Measurements from ENCODE around the gene RPS6KA5. TPM values are rescaled to one million over a fixed set of nuclear protein-coding genes. Genes with fewer than 3 reads are reported as not detected.
"Not testable (repeated sequence)": the region's sequence is repeated elsewhere in the genome, so short reads cannot be mapped to it uniquely, and the experiment has no call there.

The RPS6KA5 gene
- total RNA-seq, 2 experiments from 2014 or later, result 48.1 to 58.2 TPM

- ATAC-seq (no peak), DNase-seq (no peak)
- CTCF ChIA-PET, result no interaction called here
- Mint-ChIP-seq H3K36me3 (peaks cover 8% of the 10 kb centered on the region), H3K27ac (peak overlapping the region; percentile 20), H3K27me3 (no peaks in the 10 kb centered on the region), H3K9me3 (ENCODE audit: low read depth) (no peaks in the 10 kb centered on the region), H3K4me1 (peaks cover 24% of the 10 kb centered on the region), H3K4me3 (no peak overlapping the region)
These were observed 28.3 kb upstream of the RPS6KA5 start for GRCh38 chr14:91088585-91089235.

- not testable (repeated sequence) for H3K4me3 Mint-ChIP-seq, DNase-seq
These were observed 27.0 kb upstream of the RPS6KA5 start for GRCh38 chr14:91087470-91087869.

GRCh38 chr14:91084516-91084915, 24.1 kb upstream of the RPS6KA5 start:
- Mint-ChIP-seq H3K27ac (no peak overlapping the region), H3K36me3 (peaks cover 28% of the 10 kb centered on the region), H3K4me3 (no peak overlapping the region), H3K27me3 (no peaks in the 10 kb centered on the region), H3K9me3 (ENCODE audit: low read depth) (no peaks in the 10 kb centered on the region), H3K4me1 (peaks cover 27% of the 10 kb centered on the region)
- CTCF ChIA-PET, result interaction anchor here (0.8 to 1.5 kb wide), 3 partner anchors 16 to 182 kb away, joined by 3 to 4 read pairs (median 4); no protein-coding TSS in a partner anchor
- ATAC-seq, result no peak
- DNase-seq, result no peak

More at GRCh38 chr14:91087470-91087869, 27.0 kb upstream of the RPS6KA5 start:
- H3K9me3 Mint-ChIP-seq (ENCODE audit: low read depth); H3K27ac Mint-ChIP-seq; CTCF ChIA-PET; H3K27me3 Mint-ChIP-seq; ATAC-seq: not testable (repeated sequence)
- peaks cover 24% of the 10 kb centered on the region for H3K4me1 Mint-ChIP-seq
- H3K36me3 Mint-ChIP-seq, result peaks cover 12% of the 10 kb centered on the region

DNA sequence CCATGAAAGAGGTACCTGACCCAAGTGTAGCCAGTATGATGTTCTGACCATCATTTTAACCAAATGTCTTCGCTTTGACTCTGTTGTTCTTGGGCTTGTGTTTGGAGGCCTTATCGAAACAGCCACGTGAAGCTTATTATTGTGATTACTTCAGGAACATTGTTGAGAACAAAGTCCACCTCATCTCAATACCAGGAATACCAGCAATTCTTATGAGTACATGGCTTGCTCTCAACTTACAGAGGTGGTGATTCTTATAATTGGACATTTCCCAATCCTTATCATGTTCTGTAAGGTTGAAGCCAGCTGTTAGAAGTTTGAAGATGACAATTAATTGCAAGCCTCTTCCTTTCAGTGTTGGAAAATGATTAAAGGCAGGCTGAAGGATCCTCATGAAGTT, 21.8 kb upstream of the RPS6KA5 start:
- ATAC-seq, result no peak
- no peak overlapping the region for H3K27ac Mint-ChIP-seq
- H3K4me1 Mint-ChIP-seq, result peaks cover 39% of the 10 kb centered on the region

DNA sequence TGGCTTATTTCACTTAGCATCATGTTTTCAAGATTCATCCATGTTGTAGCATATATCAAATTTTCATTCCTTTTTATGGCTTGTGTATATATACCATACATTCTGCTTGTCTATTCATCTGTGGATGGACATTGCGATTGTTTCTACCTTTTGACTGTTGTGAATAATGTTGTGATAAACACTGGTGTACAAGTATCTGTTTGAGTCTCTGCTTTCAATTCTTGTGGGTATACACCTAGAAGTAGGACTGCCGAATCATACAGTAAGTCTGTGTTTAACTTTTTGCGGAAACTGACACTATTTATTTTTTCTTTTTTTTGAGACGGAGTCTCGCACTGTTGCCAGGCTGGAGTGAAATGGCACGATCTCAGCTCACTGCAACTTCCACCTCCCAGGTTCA, 19.6 kb upstream of the RPS6KA5 start:
- peaks cover 54% of the 10 kb centered on the region for H3K4me1 Mint-ChIP-seq
- ATAC-seq (no peak), DNase-seq (no peak)
- CTCF ChIA-PET, result interaction anchor here (1.0 kb wide), 2 partner anchors 20 to 27 kb away, joined by 3 to 4 read pairs; no protein-coding TSS in a partner anchor
- peaks cover 31% of the 10 kb centered on the region for H3K36me3 Mint-ChIP-seq
- no peak overlapping the region for H3K4me3 Mint-ChIP-seq
- peak overlapping the region; percentile 50 for H3K27ac Mint-ChIP-seq
- H3K27me3 Mint-ChIP-seq, result no peaks in the 10 kb centered on the region
- no peaks in the 10 kb centered on the region for H3K9me3 Mint-ChIP-seq (ENCODE audit: low read depth)

More for the DNA sequence above, 21.8 kb upstream of the RPS6KA5 start:
- CTCF ChIA-PET, result interaction anchor here (1.0 to 1.3 kb wide), 3 partner anchors 10 to 32 kb away, joined by 3 read pairs; no protein-coding TSS in a partner anchor
- H3K27me3 Mint-ChIP-seq, result no peaks in the 10 kb centered on the region
- H3K36me3 Mint-ChIP-seq, result peaks cover 30% of the 10 kb centered on the region
- no peak overlapping the region for H3K4me3 Mint-ChIP-seq
- no peaks in the 10 kb centered on the region for H3K9me3 Mint-ChIP-seq (ENCODE audit: low read depth)
- no peak for DNase-seq

DNA sequence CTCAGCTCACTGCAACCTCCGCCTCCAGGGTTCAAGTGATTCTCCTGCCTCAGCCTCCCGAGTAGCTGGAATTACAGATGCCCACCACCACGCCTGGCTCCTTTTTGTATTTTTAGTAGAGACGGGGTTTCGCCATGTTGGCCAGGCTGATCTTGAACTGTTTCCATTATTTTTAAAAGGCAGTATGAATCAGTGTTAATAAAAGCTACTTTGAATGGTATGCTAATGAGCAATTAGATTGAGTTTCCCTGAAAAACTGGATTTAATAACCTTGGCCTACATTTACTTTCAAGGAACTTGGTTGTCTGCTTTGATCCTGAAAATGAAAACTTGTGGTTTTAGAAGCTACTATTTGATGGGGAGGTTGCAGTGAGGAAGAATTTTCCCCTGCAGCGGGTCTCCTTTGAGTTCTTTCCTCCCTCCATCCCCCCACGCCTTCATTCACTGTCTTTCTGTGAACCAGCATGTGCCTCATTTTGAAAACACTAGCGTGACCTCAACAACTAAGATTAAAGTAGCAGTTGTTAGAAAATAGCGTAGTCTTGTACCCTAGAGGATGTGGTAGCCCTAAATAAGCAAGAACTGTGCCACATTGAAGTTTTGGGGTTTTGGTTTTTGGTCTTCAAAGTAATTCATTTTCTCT, 17.8 kb upstream of the RPS6KA5 start:
- Mint-ChIP-seq H3K4me3 (peak overlapping the region; percentile 50), H3K36me3 (peaks cover 27% of the 10 kb centered on the region), H3K4me1 (peaks cover 56% of the 10 kb centered on the region), H3K27ac (peak overlapping the region; percentile 99), H3K27me3 (no peaks in the 10 kb centered on the region), H3K9me3 (ENCODE audit: low read depth) (no peaks in the 10 kb centered on the region)
- peak; percentile 95 for ATAC-seq
- CTCF ChIA-PET, result interaction anchor here (0.8 to 2.0 kb wide), 9 partner anchors 10 to 80 kb away, joined by 3 to 17 read pairs (median 6); partner anchors contain the start of genes DGLUCY and RPS6KA5
- DNase-seq, result peak; percentile 81

DNA sequence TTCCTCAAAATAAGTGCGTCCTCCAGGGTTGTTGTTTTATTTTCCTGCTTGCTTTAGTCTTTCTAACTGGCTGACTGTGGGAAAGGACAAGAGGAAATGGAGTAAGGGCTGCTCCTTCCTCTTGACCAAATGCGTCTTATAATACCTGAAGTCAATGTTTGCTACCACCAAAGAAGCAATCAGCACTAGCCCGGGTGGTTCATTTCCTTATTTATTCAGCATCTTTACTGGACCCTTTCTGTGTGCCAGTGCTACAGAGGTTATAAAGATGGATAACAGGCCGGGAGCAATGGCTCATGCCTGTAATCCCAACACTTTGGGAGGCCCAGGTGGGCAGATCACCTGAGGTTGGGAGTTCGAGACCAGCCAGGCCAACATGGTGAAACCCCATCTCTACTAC, 15.1 kb upstream of the RPS6KA5 start:
- ATAC-seq (no peak), DNase-seq (no peak)
- no peak overlapping the region for H3K27ac Mint-ChIP-seq
- H3K9me3 Mint-ChIP-seq (ENCODE audit: low read depth), result peaks cover 2% of the 10 kb centered on the region
- peaks cover 56% of the 10 kb centered on the region for H3K4me1 Mint-ChIP-seq
- H3K27me3 Mint-ChIP-seq, result no peaks in the 10 kb centered on the region
- peaks cover 15% of the 10 kb centered on the region for H3K36me3 Mint-ChIP-seq
- H3K4me3 Mint-ChIP-seq, result no peak overlapping the region
- CTCF ChIA-PET, result interaction anchor here (1.6 kb wide), 1 partner anchor 10 kb away, joined by 6 read pairs; no protein-coding TSS in a partner anchor

DNA sequence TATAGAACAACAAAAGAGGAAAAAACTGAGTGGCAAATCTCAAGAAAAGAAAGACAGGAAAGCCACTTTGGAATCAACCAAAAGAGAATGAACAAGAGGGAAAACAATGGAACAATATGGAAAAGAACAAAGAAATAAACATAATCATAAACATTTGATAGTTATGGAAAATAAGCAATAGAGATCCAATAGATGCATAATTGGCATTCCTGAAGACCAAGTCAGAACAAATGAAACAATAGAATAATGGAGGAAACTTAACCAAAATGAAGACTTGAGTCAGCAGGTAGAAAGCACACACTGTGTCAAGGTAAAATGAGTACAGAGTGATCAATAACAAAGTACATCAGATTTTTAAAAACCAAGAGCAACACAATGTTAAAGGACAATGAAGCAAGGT, 10.1 kb upstream of the RPS6KA5 start:
- DNase-seq (no peak), ATAC-seq (no peak)
- H3K4me3 Mint-ChIP-seq, result no peak overlapping the region
- peaks cover 4% of the 10 kb centered on the region for H3K9me3 Mint-ChIP-seq (ENCODE audit: low read depth)
- H3K27ac Mint-ChIP-seq, result no peak overlapping the region
- H3K4me1 Mint-ChIP-seq, result peaks cover 55% of the 10 kb centered on the region
- CTCF ChIA-PET, result interaction anchor here (1.4 kb wide), 1 partner anchor 43 kb away, joined by 4 read pairs; the partner anchor contains the start of gene DGLUCY
- H3K36me3 Mint-ChIP-seq, result peaks cover 19% of the 10 kb centered on the region
- H3K27me3 Mint-ChIP-seq, result no peaks in the 10 kb centered on the region

DNA sequence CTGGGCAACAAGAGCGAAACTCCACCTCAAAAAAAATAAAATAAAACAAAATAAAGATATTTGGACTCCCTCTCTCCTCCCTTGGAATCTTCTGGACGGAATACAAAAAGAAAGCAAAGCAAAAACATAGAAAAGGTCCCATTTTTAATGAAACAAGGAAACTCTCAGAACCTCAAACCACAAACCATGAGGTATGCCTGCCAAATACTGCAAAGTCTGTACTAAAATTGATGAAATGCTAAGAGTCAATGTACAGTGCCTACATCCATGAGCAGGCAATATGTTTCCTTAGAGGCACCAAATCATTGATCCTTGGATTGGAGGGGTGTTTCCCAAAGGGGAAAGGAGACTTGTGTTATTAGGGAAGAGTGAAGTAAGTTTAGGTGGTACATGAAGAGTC, 8.2 kb upstream of the RPS6KA5 start:
- Mint-ChIP-seq H3K36me3 (peaks cover 31% of the 10 kb centered on the region), H3K4me3 (peak overlapping the region; percentile 29), H3K4me1 (peaks cover 65% of the 10 kb centered on the region), H3K9me3 (ENCODE audit: low read depth) (peaks cover 4% of the 10 kb centered on the region), H3K27me3 (no peaks in the 10 kb centered on the region), H3K27ac (peak overlapping the region; percentile 91)
- ATAC-seq, result peak; percentile 44
- CTCF ChIA-PET, result interaction anchor here (1.0 to 1.6 kb wide), 2 partner anchors 10 to 13 kb away, joined by 3 to 6 read pairs; no protein-coding TSS in a partner anchor
- no peak for DNase-seq

GRCh38 chr14:91067186-91067585, 6.7 kb upstream of the RPS6KA5 start:
- ATAC-seq, result peak; percentile 13
- peaks cover 34% of the 10 kb centered on the region for H3K36me3 Mint-ChIP-seq
- peak; percentile 59 for DNase-seq
- no peaks in the 10 kb centered on the region for H3K27me3 Mint-ChIP-seq
- peaks cover 68% of the 10 kb centered on the region for H3K4me1 Mint-ChIP-seq
- peak overlapping the region; percentile 91 for H3K27ac Mint-ChIP-seq
- CTCF ChIA-PET, result interaction anchor here (1.3 to 9.7 kb wide), 2 partner anchors 11 to 47 kb away, joined by 8 to 125 read pairs; partner anchors contain the start of gene DGLUCY
- H3K9me3 Mint-ChIP-seq (ENCODE audit: low read depth), result peaks cover 4% of the 10 kb centered on the region
- no peak overlapping the region for H3K4me3 Mint-ChIP-seq

GRCh38 chr14:91065266-91065665, 4.8 kb upstream of the RPS6KA5 start:
- no peaks in the 10 kb centered on the region for H3K9me3 Mint-ChIP-seq (ENCODE audit: low read depth)
- H3K4me1 Mint-ChIP-seq, result peaks cover 64% of the 10 kb centered on the region
- CTCF ChIA-PET, result interaction anchor here (1.6 to 9.7 kb wide), 4 partner anchors 8 to 49 kb away, joined by 6 to 125 read pairs (median 10); partner anchors contain the start of gene DGLUCY
- ATAC-seq (no peak), DNase-seq (no peak)
- H3K27me3 Mint-ChIP-seq, result no peaks in the 10 kb centered on the region
- H3K27ac Mint-ChIP-seq, result peak overlapping the region; percentile 76
- peaks cover 27% of the 10 kb centered on the region for H3K36me3 Mint-ChIP-seq
- H3K4me3 Mint-ChIP-seq, result no peak overlapping the region

- Mint-ChIP-seq H3K9me3 (ENCODE audit: low read depth) (no peaks in the 10 kb centered on the region), H3K4me1 (peaks cover 58% of the 10 kb centered on the region), H3K4me3 (peak overlapping the region; percentile 42), H3K27ac (peak overlapping the region; percentile 95), H3K27me3 (no peaks in the 10 kb centered on the region), H3K36me3 (peaks cover 31% of the 10 kb centered on the region)
- ATAC-seq (peak; percentile 22), DNase-seq (peak; percentile 79)
- CTCF ChIA-PET, result interaction anchor here (1.0 to 9.7 kb wide), 5 partner anchors 10 to 161 kb away, joined by 3 to 125 read pairs (median 9); partner anchors contain the start of gene DGLUCY
These were observed 2.7 kb upstream of the RPS6KA5 start for GRCh38 chr14:91063119-91063518.

- CTCF ChIA-PET, result interaction anchor here (1.0 to 9.7 kb wide), 5 partner anchors 10 to 161 kb away, joined by 3 to 125 read pairs (median 9); partner anchors contain the start of gene DGLUCY
- Mint-ChIP-seq H3K36me3 (peaks cover 36% of the 10 kb centered on the region), H3K4me1 (peaks cover 58% of the 10 kb centered on the region), H3K27ac (peak overlapping the region; percentile 95), H3K4me3 (peak overlapping the region; percentile 42), H3K9me3 (ENCODE audit: low read depth) (no peaks in the 10 kb centered on the region), H3K27me3 (no peaks in the 10 kb centered on the region)
- ATAC-seq, result no peak
- no peak for DNase-seq
These were observed 2.2 kb upstream of the RPS6KA5 start for GRCh38 chr14:91062600-91062999.
